ENCODE results near the gene FAM209B. TPM values are rescaled to one million over a fixed set of nuclear protein-coding genes. Genes with fewer than 3 reads are reported as not detected.
"Not testable (repeated sequence)": the region's sequence is repeated elsewhere in the genome, so short reads cannot be mapped to it uniquely, and the experiment has no call there.

The FAM209B gene
- polyA plus RNA-seq, 3 donors, result 0.14 to 0.42 TPM; not detected in 1

DNA sequence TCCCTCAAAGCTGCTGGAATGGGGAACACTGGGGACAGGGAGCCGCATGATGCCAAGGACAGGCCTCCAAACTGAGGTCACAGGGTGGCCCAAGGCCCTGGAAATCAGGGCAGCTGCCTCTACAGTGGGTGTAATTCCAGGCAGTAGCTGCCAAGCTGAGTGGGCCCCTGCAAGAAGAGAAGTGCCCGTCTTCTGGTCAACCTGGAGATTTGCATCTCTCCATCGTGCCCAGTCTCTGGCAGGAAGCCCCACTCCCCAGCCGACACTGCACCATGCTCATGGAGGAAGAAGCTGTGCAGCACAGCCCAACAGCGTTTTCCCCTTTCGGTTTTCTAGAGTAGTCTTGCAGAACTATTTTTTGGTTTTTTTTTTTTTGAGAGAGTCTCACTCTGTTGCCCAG lies 10.7 kb upstream of the FAM209B start:
- no peak overlapping the region for H3K27ac ChIP-seq (ENCODE audit: low read depth, low read length)
- WGBS, 3 donors, result 72 to 89% (median 75%) methylated on average over 6 of the region's 6 CpGs

DNA sequence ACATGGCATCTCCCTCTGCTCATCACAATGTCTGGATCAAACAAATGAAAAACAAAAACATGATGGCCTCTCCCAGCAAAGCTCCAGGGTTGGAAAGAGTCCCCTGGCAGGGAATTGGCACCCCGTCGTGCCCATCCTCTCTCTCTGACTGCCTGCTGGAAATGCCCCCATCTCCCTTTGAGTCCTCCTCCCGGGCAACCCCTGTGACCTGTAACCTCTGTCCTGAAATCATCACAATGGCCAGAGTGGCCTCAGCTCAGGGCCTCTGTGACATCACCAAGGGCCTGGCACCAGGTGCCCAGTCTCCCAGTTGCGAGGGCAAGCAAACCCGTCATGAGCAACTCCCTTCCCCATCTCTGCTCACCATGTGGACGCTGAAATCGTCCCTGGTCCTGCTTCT lies 8.6 kb upstream of the FAM209B start, which contains the start of gene FAM209A:
Gene FAM209A (plus strand): TSS at position 301 of the 400 bp plus-strand sequence. CDS start 65 bp downstream, at position 366.
- not testable (repeated sequence) for H3K27ac ChIP-seq (ENCODE audit: low read depth, low read length)
- WGBS, 3 donors, result 85 to 91% (median 90%) methylated on average over 5 to 7 of the region's 7 CpGs

DNA sequence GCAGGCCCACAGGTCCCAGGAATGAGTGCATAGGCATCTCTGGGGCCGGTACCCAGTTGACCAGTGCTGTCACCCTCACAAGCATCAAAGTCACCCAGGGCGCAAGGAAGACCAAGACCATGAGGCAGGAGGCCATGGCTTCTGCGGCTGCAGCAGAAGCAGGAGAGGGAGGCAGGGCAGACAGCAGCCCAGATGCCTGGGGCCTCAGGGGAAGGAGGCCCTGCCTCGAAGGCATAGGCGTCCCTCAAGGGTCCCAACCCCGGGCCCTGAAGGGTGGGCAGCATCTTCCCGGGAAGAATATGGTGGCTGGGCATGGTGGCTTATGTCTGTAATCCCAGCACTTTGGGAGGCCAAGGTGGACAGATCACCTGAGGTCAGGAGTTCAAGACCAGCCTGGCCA lies 5.5 kb upstream of the FAM209B start:
- WGBS, 3 donors, result 92 to 97% (median 96%) methylated on average over 7 of the region's 7 CpGs

DNA sequence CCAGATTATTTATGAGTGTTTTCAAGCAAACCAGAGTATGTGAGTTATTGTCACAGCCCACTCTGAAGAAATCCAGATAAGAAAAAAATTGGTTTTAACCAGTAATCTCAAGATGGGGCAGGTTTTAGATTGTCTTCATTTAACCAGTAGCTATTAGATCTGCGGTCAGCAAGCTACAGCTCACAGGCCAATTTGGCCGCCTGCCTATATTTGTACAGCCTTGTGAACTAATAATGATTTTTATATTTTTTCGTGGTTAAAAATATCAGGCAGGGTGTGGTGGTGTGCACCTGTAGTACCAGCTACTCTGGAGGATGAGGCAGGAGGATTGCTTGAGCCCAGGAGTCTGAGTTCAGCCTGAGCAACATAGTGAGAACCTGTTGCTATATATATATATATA lies 5.0 kb downstream of the FAM209B start:
- H3K27ac ChIP-seq (ENCODE audit: low read depth, low read length), result no peak overlapping the region
- WGBS, 3 donors, result 44 to 77% (median 66%) methylated on average over 3 of the region's 3 CpGs

More for the DNA sequence above, 5.5 kb upstream of the FAM209B start:
- no peak overlapping the region for H3K27ac ChIP-seq (ENCODE audit: low read depth, low read length)

DNA sequence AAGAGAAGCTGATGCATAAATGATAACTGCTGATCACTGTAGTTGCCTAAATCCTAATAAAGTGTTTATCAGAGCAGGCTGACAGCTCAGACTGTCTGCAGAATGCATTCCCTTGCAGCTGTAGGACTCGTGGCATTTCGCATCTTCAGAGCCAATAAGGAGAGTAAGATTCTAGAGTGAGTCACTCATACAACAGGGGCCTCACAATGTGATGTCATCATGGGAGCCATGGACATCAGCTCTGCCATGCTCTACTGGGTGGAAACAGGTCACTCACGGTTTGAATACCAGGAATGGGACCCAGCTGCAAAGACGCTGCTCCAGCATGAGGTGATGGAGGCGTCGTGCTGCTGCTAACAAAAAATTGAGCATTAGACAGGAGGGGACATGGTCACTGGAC lies 7.4 kb downstream of the FAM209B start:
- H3K27ac ChIP-seq (ENCODE audit: low read depth, low read length), result no peak overlapping the region
- 82 to 91% (median 88%) methylated on average over 6 of the region's 6 CpGs for WGBS, 3 donors

DNA sequence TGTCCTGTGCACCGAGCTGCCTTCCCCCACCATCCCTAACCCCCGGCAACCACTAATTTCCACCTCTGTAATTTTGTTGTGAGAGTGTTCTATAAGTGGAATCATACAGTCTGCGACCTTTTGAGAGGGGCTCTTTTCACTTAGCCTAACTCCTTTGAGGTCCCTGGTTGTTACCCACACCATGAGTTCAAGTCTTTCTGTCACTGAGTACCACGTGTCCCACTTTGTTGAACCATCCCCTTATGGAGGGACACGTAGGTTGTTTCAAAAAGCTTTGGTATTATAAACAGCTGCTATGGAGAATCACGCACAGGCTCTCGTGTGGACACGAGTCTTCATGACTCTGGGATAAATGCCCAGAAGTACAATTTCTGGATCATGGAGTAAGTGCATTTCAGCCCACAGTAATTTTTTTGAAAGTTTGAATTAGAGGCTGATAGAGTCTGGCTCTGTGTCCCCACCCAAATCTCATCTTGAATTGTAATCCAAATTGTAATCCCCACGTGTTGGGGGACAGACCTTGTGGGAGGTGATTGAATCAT lies 9.5 kb downstream of the FAM209B start:
- no peak overlapping the region for H3K27ac ChIP-seq (ENCODE audit: low read depth, low read length)
- 63 to 76% (median 68%) methylated on average over 9 of the region's 9 CpGs for WGBS, 3 donors

DNA sequence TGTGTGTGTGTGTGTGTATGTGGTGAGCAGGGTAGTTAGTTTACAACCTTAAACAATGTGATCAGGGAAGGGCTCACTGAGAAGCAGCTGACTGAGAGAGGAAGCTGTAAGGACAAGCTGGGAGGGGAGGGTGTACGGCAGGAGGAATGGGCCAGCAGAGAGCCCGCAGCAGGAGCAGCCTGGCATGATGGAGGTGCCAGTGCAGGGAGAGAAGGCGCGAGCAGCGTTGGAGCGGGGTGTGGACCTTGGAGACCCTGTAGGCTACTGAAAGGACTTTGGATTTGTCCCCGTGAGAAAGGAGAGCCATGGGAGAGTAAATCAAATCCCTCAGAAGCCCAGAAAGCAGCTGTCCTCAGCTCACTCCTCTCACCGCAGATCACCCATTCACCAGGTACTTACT lies 18.5 kb downstream of the FAM209B start:
- WGBS, 3 donors, result 86 to 95% (median 89%) methylated on average over 8 of the region's 8 CpGs
- H3K27ac ChIP-seq (ENCODE audit: low read depth, low read length), result no peak overlapping the region

DNA sequence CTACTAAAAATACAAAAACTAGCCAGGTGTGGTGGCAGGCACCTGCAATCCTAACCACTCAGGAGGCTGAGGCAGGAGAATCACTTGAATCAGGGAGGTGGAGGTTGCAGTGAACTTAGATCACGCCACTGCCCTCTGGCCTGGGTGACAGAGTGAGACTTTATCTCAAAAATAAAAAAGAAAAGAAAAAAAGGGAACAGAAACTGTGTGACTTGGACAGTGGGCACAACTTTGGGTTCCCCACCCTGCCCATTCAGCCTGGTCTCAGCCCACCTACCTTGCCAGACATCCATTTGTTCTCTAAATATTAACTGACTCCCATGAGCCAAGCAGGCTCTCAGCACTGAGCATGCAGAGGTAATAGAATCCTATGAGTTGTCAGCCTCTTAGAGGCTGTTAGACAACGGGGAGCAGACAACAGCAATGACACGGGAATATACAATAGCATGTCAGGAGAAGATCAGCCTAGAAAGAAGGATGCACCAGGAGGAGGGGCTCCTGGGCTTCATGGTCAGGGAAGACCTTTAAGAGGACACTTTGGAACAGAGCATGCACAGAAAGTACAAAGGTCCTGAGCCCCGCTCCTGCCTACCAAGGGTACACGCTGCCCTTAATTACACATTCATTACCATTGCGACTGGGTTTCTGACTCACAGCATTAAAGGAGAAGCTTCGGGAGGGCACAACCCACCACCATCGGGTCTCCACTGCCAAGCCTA lies 20.0 kb downstream of the FAM209B start:
- 49 to 77% (median 75%) methylated on average over 8 of the region's 8 CpGs for WGBS, 3 donors
- no peak overlapping the region for H3K27ac ChIP-seq (ENCODE audit: low read depth, low read length)

DNA sequence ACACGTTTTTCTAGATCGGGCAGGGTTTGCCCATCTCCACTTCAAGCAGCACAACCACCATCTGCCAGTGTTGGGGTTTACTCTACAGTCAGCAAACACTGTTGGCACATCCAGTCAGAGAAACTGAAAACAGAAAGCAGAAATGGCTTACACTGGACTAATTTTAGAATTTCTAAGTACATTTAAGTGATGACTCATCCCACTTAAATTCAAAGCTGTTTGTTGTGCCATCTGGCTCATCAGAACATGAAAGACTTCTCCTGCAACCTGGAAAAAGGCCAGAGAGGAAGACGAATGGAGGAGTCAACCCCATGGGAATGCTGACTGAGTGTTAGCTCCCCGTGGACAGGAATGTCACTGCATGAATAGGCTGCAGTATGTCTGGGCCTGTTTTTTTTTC lies 21.8 kb downstream of the FAM209B start:
- 5 to 34% (median 7%) methylated on average over 4 of the region's 4 CpGs for WGBS, 3 donors
- H3K27ac ChIP-seq (ENCODE audit: low read depth, low read length), result no peak overlapping the region

DNA sequence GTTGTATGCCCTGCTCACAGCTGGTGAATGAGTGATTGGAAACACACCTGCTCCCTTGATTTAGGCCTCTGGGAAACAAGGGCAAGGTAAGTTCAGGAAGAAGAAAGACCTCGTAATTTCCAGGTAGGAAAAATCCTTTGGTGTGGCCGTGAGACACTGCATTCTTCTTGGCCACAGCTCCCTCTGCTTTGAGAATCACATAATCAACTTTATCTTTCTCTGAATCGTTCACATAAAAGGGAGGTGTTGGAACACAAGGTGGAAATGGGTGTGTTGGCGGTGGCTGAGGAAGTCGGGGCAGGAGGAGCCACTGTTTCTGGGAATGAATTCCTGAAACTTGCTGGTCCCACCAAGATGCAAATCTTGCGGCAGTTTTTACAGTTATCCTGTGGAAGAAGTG lies 25.9 kb downstream of the FAM209B start:
- 50 to 66% (median 57%) methylated on average over 6 of the region's 6 CpGs for WGBS, 3 donors
- H3K27ac ChIP-seq (ENCODE audit: low read depth, low read length), result no peak overlapping the region

DNA sequence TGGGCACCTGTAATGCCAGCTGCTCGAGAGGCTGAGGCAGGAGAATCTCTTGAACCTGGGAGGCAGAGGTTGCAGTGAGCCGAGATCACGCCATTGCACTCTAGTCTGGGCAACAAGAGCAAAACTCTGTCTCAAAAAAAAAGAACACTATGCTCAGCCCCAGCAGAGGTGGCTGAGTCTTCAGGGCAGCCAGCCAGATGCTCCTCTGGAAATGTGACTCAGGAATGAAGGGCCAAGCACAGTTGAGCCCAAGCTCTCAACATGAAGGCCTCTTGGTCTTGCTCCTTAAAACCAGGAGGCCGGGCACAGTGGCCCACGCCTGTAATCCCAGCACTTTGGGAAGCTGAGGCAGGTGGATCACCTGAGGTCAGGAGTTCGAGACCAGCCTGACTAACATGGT lies 31.5 kb downstream of the FAM209B start:
- not testable (repeated sequence) for H3K27ac ChIP-seq (ENCODE audit: low read depth, low read length)
- WGBS, 3 donors, result 91 to 97% (median 94%) methylated on average over 6 of the region's 6 CpGs

DNA sequence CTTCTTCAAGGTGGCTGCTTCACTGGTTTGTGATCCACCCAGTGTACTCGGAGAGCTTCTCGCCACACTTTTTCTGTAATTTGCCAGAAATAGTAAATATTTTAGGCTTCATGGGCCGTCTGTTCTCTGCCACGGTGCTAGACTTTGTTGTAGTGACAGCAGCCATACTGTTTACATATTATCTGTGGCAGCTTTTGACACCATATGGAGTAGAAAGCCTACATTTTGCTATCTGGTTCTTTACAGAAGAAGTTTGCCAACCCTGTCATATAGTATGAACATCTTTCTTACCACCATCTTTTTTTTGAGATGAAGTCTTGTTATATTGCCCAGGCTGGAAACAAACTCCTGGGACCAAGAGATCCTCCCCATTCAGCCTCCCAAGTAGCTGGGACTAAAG lies 32.5 kb downstream of the FAM209B start:
- WGBS, 3 donors, result 90 to 92% (median 91%) methylated on average over 4 of the region's 4 CpGs
- no peak overlapping the region for H3K27ac ChIP-seq (ENCODE audit: low read depth, low read length)

DNA sequence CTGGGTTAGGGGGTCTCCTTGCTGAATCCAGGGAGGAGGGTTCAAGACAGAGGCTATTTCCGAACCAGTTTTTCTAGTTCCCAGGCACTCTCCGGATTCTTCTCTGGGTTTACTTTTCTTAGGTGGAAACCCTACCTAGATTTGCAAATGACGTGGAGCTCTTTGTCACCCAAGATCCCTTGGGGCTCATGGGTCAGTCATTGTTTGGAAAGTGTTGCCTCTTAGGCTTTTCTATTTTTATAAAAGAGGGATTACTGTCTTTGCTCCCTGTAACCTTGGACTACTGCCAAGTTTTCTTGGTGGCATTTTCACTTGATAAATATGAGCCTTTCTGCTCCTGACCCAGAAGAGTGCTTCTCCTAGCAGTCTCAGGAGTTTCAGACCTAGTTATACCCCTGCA lies 33.6 kb downstream of the FAM209B start:
- H3K27ac ChIP-seq (ENCODE audit: low read depth, low read length), result no peak overlapping the region
- 43 to 77% (median 72%) methylated on average over 3 of the region's 3 CpGs for WGBS, 3 donors

DNA sequence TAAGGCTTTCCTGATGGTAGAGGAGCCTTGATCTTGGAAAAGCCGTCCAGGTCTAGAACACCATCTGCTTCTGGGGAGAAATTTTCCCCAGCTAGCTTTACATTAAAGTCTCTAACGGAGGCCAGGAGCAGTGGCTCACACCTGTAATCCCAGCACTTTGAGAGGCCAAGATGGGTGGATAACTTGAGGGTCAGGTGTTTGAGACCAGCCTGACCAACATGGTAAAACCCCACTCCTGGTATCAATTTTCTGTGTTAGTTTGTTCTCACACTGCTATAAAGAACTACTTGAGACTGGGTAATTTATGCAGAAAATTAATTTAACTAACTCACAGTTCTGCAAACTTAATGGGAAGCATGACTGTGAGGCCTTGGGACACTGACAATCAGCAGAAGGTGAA lies 37.8 kb downstream of the FAM209B start:
- 0 to 31% (median 0%) methylated on average over 2 of the region's 2 CpGs for WGBS, 3 donors
- H3K27ac ChIP-seq (ENCODE audit: low read depth, low read length), result no peak overlapping the region

DNA sequence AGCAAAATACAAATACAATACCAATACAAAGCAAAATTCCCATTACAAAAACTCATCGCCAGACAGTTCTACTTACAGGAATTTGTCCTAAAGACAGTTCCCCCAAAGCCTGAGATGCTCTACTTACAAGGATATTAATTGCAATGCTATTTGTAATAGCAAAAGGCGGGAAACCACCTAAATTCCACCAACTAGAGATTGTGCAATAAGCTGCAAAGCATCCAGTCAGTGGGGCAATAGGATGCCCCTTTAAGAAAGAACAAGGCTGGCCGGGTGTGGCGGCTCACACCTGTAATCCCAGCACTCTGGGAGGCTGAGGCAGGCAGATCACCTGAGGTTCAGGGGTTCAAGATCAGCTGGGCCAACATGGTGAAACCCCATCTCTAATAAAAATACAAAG lies 39.1 kb downstream of the FAM209B start:
- no peak overlapping the region for H3K27ac ChIP-seq (ENCODE audit: low read depth, low read length)
- 76 to 80% (median 77%) methylated on average over 4 of the region's 4 CpGs for WGBS, 3 donors

DNA sequence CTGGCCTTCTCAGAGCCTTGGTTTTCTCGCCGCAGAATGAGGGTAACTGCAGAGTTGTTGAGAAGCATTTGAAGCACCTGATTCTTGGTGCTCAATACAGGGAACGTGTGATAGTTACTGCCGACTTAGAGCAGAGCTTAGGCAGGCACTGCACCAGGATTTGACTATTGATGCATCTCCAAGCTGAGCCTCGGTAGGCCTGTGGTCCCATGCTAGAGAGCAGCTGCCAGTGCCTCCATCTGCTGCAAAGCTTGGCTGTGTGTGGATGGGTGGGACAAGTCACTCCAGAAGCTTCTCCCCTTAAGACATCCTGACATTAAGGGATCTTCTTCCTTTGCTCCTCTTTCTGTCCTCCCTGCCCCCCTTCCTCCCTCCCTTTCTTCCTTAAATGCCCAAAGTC lies 40.9 kb downstream of the FAM209B start:
- no peak overlapping the region for H3K27ac ChIP-seq (ENCODE audit: low read depth, low read length)
- WGBS, 3 donors, result 71 to 84% (median 81%) methylated on average over 5 of the region's 5 CpGs

DNA sequence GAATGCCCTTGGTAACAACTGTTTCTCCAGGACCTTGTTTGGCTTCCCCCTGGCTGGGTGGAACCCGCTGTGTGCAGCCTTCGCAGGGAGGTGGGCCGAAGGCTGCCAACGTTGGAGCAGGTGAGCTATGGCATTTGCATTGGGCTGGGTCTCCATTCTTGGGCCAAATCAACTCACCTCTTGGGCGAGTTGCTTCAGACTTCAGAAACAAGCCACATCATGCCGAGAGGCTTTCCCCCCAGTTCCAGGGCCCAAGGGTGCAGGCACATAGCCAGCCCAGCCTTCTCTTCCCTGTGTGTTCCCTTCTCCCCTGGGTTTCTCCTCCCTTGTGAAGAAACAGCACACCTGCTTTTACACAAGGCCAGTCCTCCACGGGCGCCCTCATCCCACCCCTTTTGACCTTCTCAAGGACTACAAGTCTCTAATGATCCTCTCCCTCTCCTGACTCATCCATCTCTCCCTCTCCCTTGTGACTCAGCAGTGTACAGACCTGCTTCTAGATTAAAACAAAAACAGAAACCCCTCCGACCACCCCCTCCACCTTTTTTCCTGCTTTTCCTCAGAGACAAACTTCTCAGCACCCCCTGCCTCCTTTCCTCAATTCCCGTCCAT lies 41.6 kb downstream of the FAM209B start:
- 55 to 77% (median 72%) methylated on average over 10 of the region's 10 CpGs for WGBS, 3 donors
- H3K27ac ChIP-seq (ENCODE audit: low read depth, low read length), result no peak overlapping the region

DNA sequence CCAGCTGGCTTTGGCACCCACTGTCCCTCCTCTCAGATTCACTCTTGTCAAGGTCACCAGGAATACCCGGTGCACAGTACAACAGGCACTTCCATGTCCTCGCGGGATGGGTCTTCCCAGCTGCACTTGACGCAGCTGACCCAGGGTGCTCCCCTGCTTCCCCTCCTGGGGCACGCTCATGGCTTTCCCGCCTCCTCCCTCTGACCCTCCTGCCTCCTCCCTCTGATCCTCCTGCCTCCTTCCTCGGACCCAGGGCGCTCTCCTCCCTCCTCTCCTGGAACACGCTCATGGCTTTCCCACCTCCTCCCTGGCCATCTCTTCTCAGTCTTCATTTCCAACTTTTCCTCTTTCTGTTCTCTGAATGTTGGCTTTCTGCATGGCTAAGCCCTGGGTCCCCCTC lies 42.1 kb downstream of the FAM209B start:
- 59 to 78% (median 77%) methylated on average over 9 of the region's 9 CpGs for WGBS, 3 donors
- no peak overlapping the region for H3K27ac ChIP-seq (ENCODE audit: low read depth, low read length)

DNA sequence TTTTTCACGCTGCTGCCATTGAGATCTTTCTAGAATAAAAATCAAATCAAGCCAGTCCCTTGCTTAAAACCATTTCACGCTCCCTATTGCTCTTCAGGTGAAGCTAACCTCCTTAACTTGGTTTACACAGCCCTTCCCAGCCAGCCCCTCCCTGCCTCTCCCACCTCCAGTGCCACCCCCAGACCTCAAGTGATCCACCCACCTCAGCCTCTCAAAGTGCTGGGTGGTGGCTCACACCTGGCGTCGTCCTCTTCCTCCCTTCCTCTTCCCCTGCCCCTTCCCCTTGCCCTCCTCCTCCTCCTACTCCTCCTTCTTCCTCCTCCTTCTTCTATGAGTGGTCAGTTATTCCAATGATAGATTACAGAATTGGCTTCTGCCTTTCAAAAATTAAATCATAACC lies 42.9 kb downstream of the FAM209B start:
- H3K27ac ChIP-seq (ENCODE audit: low read depth, low read length), result no peak overlapping the region
- WGBS, 3 donors, result 56 to 71% (median 66%) methylated on average over 4 of the region's 4 CpGs

DNA sequence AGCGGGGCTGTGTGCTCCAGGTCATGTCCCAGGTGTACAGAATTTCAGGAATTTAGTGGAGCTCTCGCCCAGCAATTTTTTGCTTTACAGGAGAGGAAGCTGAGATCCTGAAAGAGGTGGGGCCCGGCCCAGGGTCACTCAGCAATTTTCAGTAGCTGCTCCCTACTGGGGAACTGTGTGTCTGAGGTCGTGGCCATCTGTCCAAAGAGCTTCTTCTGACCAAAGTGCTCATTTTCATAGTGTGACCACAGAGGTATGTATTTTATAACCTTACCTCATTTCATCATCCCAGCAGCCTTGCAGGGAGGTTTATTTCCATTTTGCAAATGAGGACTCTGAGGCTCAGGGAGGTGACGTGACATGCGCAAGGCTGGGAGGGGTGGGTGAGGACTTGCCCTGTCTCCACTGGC lies 46.3 kb downstream of the FAM209B start:
- H3K27ac ChIP-seq (ENCODE audit: low read depth, low read length), result no peak overlapping the region
- WGBS, 3 donors, result 60 to 73% (median 60%) methylated on average over 6 of the region's 6 CpGs

Measured in adipose tissue (tissue), 3 donors.